Endothelial cell of umbilical vein (primary cell): ENCODE results near the gene THSD4.

ENCODE experiments used
- EZH2 ChIP-seq: IDR thresholded peaks from 2 replicates; pipeline ENCODE4 v1.6.1; 2012; ENCODE audit warnings: borderline replicate concordance, low read depth, mild to moderate bottlenecking, moderate library complexity, low read length, inconsistent platforms; ENCODE audit not compliant: severe bottlenecking
- FOS ChIP-seq: IDR thresholded peaks from 2 replicates; pipeline ENCODE4 v1.6.1; 2011; ENCODE audit warnings: mild to moderate bottlenecking, low read length, moderate library complexity, borderline replicate concordance; ENCODE audit not compliant: insufficient read depth
- GATA2 ChIP-seq: IDR thresholded peaks from 2 replicates; pipeline ENCODE4 v1.7.0; 2011; ENCODE audit warnings: low read depth, mild to moderate bottlenecking, moderate library complexity, mixed read lengths, low read length; ENCODE audit not compliant: insufficient read length, insufficient read depth
- JUN ChIP-seq: IDR thresholded peaks from 2 replicates; pipeline ENCODE4 v1.6.1; 2011; ENCODE audit warnings: borderline replicate concordance, low read depth; ENCODE audit not compliant: insufficient read length, insufficient read depth
- MYC ChIP-seq: IDR thresholded peaks from one replicate; pipeline ENCODE4 v1.6.1; 2011; ENCODE audit warnings: mild to moderate bottlenecking, low read depth, low read length
- POLR2A ChIP-seq: IDR thresholded peaks from 2 replicates; pipeline ENCODE4 v1.6.1; 2012; ENCODE audit warnings: low read depth, mild to moderate bottlenecking, control low read depth, low read length
- POLR2AphosphoS5 ChIP-seq: IDR thresholded peaks from 2 replicates; pipeline ENCODE4 v1.6.1; 2012; ENCODE audit warnings: low read depth, mild to moderate bottlenecking, control low read depth, low read length, moderate library complexity; ENCODE audit not compliant: insufficient read depth
- TF ChIP-seq, protein P1 (sequence below), 2 donors: IDR thresholded peaks; 1 replicate in 1 of 2; 2 replicates in 1 of 2; pipeline ENCODE4 v1.5.1; 2011; ENCODE audit warnings: low read length in 2 of 2, mild to moderate bottlenecking in 2 of 2, moderate library complexity in 2 of 2, control low read depth in 1 of 2, inconsistent platforms in 1 of 2, low read depth in 1 of 2; ENCODE audit not compliant: insufficient read depth in 1 of 2; ENCODE audit errors: extremely low read depth in 1 of 2
- TF ChIP-seq, protein P2 (sequence below): IDR thresholded peaks from 2 replicates; pipeline ENCODE4 v1.6.1; 2011; ENCODE audit not compliant: insufficient read depth, insufficient read length

DNA sequence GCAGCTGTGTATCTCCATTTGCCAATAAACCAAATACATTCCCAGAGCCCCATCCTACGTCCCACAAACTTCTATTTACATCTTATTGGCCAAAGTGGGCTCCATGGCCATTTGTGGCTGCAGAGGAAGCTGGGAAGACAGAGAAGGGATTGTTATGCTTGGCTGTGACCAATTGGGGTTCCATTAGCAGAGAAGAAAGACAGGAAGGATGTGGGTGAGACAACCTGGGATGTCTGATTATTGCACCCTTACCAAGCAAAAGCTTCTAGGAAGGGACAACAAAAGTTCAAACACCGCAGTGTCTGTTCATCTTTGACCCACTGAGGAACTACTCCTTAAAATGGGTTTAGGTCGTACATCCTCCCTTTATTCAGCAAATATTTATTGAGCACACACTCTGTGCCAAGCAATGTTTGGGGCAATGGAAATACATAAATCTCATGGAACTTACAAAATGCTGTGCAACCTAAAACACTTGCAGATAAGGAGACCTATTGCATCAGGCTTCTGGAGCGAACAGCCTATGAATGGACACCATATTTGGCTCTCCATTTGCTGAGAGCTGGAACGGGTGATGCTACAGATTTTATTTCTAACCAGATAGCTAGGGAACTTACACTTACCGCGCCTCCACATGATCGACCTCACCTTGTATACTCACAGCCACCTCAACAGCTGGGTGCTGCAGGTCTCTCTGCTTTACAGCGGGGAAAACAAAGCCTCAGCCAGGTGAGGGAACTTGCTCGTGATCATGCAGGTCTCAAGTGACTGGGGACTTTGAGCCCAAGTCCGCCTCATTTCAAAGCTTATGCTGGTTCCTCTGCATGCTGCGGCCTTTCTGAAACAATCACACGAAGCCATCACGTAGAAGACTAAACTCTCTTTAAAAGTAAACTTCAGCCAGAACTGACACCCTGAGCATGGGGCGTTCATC lies 673.6 kb downstream of the THSD4 start:
- TF ChIP-seq, protein P1, sequence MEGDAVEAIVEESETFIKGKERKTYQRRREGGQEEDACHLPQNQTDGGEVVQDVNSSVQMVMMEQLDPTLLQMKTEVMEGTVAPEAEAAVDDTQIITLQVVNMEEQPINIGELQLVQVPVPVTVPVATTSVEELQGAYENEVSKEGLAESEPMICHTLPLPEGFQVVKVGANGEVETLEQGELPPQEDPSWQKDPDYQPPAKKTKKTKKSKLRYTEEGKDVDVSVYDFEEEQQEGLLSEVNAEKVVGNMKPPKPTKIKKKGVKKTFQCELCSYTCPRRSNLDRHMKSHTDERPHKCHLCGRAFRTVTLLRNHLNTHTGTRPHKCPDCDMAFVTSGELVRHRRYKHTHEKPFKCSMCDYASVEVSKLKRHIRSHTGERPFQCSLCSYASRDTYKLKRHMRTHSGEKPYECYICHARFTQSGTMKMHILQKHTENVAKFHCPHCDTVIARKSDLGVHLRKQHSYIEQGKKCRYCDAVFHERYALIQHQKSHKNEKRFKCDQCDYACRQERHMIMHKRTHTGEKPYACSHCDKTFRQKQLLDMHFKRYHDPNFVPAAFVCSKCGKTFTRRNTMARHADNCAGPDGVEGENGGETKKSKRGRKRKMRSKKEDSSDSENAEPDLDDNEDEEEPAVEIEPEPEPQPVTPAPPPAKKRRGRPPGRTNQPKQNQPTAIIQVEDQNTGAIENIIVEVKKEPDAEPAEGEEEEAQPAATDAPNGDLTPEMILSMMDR (IDR thresholded peaks at IDR 0.05; ENCODE audit: extremely low read depth in 1 of 2, insufficient read depth in 1 of 2, low read depth in 1 of 2, low read length in 2 of 2) = no peak
- TF ChIP-seq JUN (peak; percentile 20), POLR2A (no peak), POLR2AphosphoS5 (peak; percentile 22), EZH2 (no peak), GATA2 (peak; percentile 57), FOS (no peak), MYC (no peak)
- TF ChIP-seq, protein P2, sequence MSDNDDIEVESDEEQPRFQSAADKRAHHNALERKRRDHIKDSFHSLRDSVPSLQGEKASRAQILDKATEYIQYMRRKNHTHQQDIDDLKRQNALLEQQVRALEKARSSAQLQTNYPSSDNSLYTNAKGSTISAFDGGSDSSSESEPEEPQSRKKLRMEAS = no peak
